ENCODE results near the gene CRYM.

GRCh38 chr16:21253470-21253869 lies 24.6 kb downstream of the CRYM start:
- no peak for TF ChIP-seq CTCF (IDR thresholded peaks at IDR 0.05)
- no peak for TF ChIP-seq POLR2A (IDR thresholded peaks at IDR 0.05)
